Sigmoid colon (tissue), 4 donors: ENCODE results near the gene FARSB.

Experiments used
- EP300 ChIP-seq, 4 donors: sonication (generic); formaldehyde crosslinking; IDR thresholded peaks; one replicate each; pipeline ENCODE4 v1.6.1; 2017; ENCODE audit warnings: antibody characterized with exemption in 4 of 4
- POLR2A ChIP-seq, 2 donors: fragments of 450-650 bp; IDR thresholded peaks; one replicate each; pipeline ENCODE4 v1.6.1; 2016; ENCODE audit warnings: antibody characterized with exemption in 2 of 2, mild to moderate bottlenecking in 2 of 2, moderate library complexity in 2 of 2
- TF ChIP-seq, protein P1 (sequence below), 4 experiments: fragments of 450-650 bp in 3 of 4; fragments of 200-600 bp in 1 of 4; IDR thresholded peaks; one replicate each; pipeline ENCODE4 v1.5.1; 2016 to 2019; ENCODE audit warnings: antibody characterized with exemption in 4 of 4, mild to moderate bottlenecking in 3 of 4, moderate library complexity in 2 of 4

DNA sequence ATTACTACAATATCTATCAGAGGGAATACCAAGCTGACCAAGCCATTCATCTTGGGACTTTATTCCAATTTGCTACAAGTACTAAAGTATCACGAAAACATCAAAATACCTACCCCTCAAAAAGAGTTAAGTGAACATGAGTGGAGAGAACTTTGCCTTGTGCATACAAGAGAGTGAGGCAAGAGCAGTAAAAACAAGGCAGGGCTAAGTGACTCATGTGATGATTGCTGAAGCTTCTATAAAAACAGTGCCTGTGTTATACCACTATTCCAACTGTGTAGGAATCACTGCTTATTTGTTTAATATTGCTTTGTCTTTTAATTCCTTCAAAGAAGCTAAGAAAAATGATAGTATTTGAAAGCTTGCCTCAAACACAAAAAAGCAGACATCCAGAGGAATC is 61.2 kb downstream of the FARSB start:
- TF ChIP-seq, protein P1, sequence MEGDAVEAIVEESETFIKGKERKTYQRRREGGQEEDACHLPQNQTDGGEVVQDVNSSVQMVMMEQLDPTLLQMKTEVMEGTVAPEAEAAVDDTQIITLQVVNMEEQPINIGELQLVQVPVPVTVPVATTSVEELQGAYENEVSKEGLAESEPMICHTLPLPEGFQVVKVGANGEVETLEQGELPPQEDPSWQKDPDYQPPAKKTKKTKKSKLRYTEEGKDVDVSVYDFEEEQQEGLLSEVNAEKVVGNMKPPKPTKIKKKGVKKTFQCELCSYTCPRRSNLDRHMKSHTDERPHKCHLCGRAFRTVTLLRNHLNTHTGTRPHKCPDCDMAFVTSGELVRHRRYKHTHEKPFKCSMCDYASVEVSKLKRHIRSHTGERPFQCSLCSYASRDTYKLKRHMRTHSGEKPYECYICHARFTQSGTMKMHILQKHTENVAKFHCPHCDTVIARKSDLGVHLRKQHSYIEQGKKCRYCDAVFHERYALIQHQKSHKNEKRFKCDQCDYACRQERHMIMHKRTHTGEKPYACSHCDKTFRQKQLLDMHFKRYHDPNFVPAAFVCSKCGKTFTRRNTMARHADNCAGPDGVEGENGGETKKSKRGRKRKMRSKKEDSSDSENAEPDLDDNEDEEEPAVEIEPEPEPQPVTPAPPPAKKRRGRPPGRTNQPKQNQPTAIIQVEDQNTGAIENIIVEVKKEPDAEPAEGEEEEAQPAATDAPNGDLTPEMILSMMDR (IDR thresholded peaks at IDR 0.05), result no peak
- no peak for TF ChIP-seq POLR2A (IDR thresholded peaks at IDR 0.05)
- TF ChIP-seq EP300 (IDR thresholded peaks at IDR 0.05), result no peak
